HG02763 (cell line): ENCODE measurements around the gene ATOSB.
"Not testable (repeated sequence)": the region's sequence is repeated elsewhere in the genome, so short reads cannot be mapped to it uniquely, and the experiment has no call there.

ENCODE experiments used
- ATAC-seq: cut with Tn5 transposase; IDR thresholded peaks from one replicate; pipeline ENCODE4 v1.9.1; 2021; ENCODE audit warnings: mild to moderate bottlenecking, moderate library complexity; ENCODE audit not compliant: unreplicated experiment

Gene ATOSB

GRCh38 chr9:35115680-35116538 lies at the start of gene ATOSB:
Gene ATOSB (minus strand): TSS chr9:35115862. CDS start chr9:35108274, 7,588 bp downstream.
- ATAC-seq, result peak; percentile 52

GRCh38 chr9:35164711-35165110 lies 49.0 kb upstream of the ATOSB start:
- ATAC-seq, result no peak

- ATAC-seq, result no peak
Measured at GRCh38 chr9:35163413-35163812, 47.8 kb upstream of the ATOSB start.

GRCh38 chr9:35162605-35163315 lies 47.1 kb upstream of the ATOSB start:
- no peak for ATAC-seq

GRCh38 chr9:35161713-35162604 lies 46.3 kb upstream of the ATOSB start, which contains the start of gene UNC13B:
Gene UNC13B (plus strand): TSS chr9:35162009. CDS start chr9:35162284, 275 bp downstream.
- ATAC-seq, result peak; percentile 73

GRCh38 chr9:35158501-35159280 lies 43.0 kb upstream of the ATOSB start:
- ATAC-seq, result no peak

GRCh38 chr9:35157836-35158235 lies 42.2 kb upstream of the ATOSB start:
- not testable (repeated sequence) for ATAC-seq

GRCh38 chr9:35156781-35157180 lies 41.1 kb upstream of the ATOSB start:
- no peak for ATAC-seq

GRCh38 chr9:35152926-35153325 lies 37.3 kb upstream of the ATOSB start:
- no peak for ATAC-seq

GRCh38 chr9:35147941-35148563 lies 32.4 kb upstream of the ATOSB start:
- ATAC-seq, result not testable (repeated sequence)

GRCh38 chr9:35142037-35142436 lies 26.4 kb upstream of the ATOSB start:
- no peak for ATAC-seq

GRCh38 chr9:35140093-35140492 lies 24.4 kb upstream of the ATOSB start:
- no peak for ATAC-seq

GRCh38 chr9:35136866-35137265 lies 21.2 kb upstream of the ATOSB start:
- ATAC-seq, result no peak

GRCh38 chr9:35135988-35136387 lies 20.3 kb upstream of the ATOSB start:
- no peak for ATAC-seq

- ATAC-seq, result no peak
Measured at GRCh38 chr9:35134920-35135319, 19.3 kb upstream of the ATOSB start.

GRCh38 chr9:35116898-35117551 lies 1.4 kb upstream of the ATOSB start:
- peak; percentile 42 for ATAC-seq

- ATAC-seq, result no peak
Measured at GRCh38 chr9:35116539-35116897, 856 bp upstream of the ATOSB start.

- no peak for ATAC-seq
Measured at GRCh38 chr9:35114840-35115628, 628 bp downstream of the ATOSB start.
